Amniotic stem cell (primary cell): ENCODE data around the gene MAB21L3.
A peak's percentile ranks its signal among the peaks of the same experiment; 100 is the strongest.

Source experiments
- DNase-seq: peaks from one replicate; lab custom pipeline; 2025; lab: John Stamatoyannopoulos, UW

Gene MAB21L3

DNA sequence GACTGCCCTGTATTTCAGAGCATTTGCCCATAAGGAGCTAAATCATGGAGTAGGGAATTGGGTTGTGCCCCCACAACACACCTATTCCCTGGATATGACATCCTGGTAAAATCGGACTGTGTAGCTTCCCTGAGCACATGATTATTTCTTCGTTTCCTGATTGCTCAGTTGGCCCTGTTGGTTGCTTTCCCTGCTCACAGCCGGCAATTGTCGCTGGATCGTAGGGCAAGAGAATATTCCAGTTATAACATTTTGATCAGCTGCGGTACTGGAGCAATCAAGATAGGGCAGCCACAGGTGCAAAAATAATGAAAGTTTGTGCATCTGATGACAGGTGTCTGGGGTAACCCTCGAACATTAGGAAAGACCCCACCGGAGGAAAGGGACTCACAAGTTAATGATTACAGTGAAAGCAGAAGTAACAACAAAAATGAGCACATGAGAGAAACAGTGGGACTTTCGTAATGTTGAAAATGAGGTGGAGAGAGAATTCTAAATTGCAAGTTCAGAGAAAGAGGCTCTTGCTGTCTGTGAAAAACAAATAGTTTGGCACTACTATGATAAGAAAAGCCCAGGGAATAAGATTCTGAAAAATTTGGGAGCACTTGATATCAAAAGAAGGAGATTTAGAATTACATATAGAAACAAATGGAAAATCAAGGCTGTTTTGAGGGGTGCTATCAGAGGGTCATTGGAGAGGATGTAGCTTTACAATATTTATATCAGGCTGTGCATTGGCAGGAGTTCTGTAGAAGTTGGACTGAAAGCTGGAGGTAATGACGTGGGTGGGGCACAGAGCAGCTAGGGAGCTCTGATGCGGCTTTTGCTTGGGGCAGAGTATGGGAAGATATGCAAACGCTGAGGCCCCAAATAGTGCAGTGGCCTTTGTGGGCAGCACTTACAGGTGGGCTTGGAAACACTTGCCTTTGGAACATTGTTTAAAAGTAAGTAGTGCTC, at the start of gene MAB21L3:
Gene MAB21L3, plus strand, starts transcription at position 833 of the 957 bp plus-strand sequence. CDS start 1,217 bp downstream, outside the sequence.
- no peak for DNase-seq

- DNase-seq = no peak
Observed at GRCh38 chr1:116062201-116062600, 49.0 kb upstream of the MAB21L3 start.

- DNase-seq = no peak
Observed at GRCh38 chr1:116064616-116065015, 46.6 kb upstream of the MAB21L3 start.

DNA sequence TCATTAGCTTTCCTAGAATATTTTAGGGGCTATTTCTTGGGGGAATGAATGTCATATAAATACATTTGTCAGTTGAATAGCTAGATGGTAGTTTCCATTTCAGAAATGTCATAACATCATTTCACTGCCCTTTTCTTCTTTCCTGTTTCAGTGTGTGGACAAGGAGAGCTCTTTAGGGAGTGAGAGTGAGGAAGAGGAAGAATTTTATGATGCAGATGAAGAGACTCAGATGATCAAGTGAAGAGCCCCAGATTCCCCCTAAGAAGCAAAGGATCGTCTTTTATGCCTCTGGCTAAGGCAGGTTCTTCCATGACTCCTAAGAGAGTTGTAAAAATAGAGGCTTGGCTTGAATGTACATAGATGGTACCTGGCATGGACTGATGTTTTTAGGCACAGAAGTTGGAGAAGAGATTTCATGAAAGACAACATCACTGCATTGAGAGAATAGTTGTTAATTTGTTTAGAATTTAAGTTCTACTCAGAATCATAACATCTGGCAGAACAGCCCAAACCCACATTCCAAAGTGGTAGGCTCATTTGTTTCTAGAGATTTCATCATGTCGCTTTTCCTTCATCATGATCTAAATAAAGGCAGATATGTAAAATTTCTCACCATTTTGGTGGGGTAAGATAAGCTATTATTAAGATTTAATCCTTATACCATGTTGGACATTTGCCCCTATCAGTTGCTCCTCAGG, 44.2 kb upstream of the MAB21L3 start:
- peak; percentile 54 for DNase-seq

- peak; percentile 72 for DNase-seq
Observed at GRCh38 chr1:116067566-116067890, 43.7 kb upstream of the MAB21L3 start.

DNA sequence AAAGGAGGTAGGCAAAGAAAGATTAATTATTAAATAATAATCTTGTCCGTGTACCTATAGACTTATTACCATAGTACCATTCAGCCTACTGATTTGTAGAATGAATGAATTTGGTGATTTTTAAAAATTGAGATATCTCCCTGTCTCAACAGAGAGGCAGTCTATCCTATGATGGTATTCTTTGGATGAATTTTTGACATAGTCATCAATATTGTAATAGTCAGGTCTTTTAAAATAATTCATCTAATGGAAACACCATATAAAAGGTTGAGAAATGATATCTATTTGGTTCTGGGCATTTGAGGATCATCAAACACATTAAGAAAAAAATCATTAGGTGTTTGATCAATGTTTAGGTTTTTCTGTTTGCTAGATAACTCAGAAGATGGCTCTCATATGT, 35.6 kb upstream of the MAB21L3 start:
- DNase-seq = no peak

- no peak for DNase-seq
Observed at GRCh38 chr1:116075990-116076389, 35.2 kb upstream of the MAB21L3 start.

DNA sequence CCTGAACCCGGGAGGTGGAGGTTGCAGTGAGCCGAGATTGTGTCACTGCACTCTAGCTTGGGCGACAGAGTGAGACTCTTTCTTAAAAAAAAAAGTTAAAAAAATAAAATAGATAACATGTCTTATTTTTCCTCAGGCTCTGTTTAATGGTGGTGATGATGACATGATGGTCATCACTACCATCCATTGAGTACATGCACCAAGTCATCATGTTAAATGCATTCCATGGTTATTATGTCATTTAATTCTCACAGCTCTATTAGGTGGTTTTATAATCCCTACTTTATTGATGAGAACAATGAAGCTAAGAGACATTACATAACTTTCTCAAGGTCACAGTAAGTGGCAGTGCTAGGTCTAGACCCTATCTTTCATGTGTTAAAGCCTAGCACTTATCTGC, 34.4 kb upstream of the MAB21L3 start:
- no peak for DNase-seq

- DNase-seq = no peak
Observed at GRCh38 chr1:116078699-116079223, 32.4 kb upstream of the MAB21L3 start.

DNA sequence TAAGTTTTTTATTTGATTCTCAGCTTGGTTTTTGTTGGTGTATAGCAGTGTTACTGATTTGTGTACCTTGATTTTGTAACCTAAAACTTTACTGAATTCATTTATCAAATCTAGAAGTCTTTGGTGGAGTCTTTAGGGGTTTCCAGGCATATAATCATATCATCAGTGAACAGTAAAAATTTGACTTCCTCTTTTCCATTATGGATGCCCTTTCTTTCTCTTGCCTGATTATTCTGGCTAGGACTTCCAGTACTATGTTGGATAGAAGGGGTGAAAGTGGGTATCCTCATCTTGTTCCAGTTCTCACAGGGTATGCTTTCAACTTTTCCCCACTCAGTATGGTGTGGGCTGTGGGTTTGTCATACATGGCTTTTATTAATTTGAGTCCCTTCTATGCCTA, 23.6 kb upstream of the MAB21L3 start:
- DNase-seq = no peak

DNA sequence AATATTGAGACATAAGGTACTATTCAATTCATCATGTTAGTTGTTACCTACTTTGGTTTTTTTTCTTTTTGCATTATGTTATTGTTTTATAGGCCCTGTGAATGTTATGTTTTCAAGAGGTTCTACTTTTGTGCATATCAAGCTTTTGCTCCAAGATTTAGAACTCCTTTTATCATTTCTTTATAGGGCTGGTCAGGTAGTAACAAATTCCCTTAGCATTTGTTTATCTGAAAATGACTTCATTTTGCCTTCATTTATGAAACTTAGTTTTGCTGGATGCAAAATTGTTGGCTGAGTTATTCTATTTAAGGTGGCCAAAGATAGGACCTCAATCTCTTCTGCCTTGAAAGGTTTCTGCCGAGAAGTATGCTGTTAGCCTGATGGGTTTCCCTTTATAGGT, 21.3 kb upstream of the MAB21L3 start:
- no peak for DNase-seq

- no peak for DNase-seq
Observed at GRCh38 chr1:116091083-116091482, 20.1 kb upstream of the MAB21L3 start.

GRCh38 chr1:116092752-116093489, 18.3 kb upstream of the MAB21L3 start:
- no peak for DNase-seq

DNA sequence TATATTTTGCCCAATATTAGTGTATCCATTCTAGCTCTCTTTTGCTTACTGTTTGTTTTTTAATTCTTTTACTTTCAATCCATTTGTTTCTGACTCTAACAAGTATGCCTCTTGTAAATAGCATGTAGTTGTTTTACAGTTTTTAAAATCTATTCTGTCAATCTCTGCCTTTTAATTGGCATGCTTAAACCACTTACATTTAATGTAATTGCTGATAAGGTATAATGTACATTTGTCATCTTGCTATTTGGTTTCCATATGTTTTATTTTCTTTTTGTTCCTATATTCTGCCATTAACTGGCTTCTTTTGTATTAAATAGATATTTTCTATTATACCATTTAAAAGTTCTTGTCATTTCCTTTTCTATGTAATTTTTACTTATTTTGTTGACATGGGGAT, 16.2 kb upstream of the MAB21L3 start:
- DNase-seq = no peak

DNA sequence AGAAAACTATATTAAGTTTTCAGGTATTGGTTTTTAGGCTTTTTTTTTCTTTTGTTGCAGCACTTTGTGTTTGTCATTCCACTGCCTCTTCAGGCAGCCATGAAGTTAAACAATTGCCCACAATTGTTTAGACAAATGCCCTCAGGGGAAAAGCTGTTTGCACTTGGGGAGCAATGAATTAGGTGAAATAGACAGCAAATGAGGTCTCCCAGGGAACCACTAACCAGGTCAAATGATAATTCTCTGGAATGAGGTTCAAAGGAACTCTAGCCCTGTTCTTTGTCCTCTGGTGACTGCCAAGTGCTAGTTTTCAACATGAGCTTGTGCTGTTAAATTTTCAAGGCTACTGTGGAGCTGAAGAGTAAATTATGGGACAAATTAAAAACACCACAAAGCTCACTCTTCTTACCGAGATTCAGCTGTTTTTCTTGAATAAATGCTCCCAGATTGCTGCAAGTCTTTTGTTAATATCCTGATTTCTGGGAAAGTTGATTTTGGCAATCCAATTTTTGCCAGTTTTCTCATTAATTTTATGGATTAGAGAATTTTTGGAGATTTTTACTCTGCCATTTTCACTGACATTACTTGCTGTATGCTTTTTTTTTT, 15.1 kb upstream of the MAB21L3 start:
- no peak for DNase-seq

DNA sequence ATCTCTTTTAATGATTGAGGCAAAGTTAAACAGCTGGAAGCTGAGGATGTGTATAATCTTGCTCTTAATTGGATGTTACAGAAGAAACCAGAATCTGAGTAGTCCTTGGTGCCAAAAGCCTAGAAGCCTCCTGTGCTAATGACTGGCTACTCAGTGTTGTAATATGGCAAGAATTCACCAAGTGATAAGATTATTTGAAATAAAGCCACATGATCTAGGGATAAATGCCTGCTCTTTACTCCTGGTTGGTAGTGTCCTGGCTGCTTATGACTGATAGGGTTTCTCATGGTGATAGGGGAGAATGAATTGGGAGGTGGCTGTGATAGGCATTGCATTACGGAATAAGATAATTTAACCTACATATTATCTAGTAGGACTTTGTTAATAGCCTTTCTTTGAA, 13.6 kb upstream of the MAB21L3 start:
- DNase-seq = no peak

- DNase-seq = no peak
Observed at GRCh38 chr1:116099379-116099778, 11.8 kb upstream of the MAB21L3 start.

DNA sequence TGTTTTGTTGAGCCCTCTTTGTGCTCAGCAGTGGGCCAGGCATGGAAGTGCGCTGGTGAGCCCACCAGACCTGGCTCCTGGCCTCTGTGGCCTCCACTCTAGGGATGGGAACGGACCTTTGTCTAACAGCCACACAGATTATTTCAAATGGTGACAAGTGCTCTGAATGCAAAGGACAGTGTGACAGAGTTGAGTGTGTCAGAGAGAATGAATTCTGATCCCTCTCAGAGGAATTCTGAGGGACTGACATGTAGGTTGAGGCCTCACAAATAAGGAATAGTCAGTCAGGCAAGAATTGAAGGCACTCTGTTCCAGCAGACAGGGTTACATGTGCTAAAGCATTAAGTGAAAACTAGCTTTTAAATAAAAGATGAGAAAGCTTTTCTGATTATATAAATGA, 11.3 kb upstream of the MAB21L3 start:
- DNase-seq = no peak

DNA sequence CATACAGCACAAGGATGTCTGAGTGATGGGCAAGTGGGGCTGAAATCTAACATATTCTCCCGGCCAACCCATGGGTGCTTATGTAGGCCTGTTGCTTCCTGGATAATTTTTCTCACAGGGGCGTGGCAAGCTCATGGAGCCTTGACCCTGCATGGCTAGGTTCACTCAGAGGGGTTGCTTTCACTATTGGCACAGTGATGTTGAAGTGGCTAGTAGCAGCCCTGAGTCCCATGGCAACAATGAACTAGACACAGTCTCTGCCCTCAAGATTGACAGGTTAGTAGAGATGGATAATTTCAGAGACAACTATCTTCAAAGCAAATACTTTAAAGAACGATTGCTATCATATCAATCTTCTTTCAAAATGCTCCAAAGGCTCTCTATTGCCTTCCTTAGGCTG, 6.5 kb upstream of the MAB21L3 start:
- no peak for DNase-seq

GRCh38 chr1:116105996-116106395, 5.2 kb upstream of the MAB21L3 start:
- no peak for DNase-seq

GRCh38 chr1:116106646-116107045, 4.6 kb upstream of the MAB21L3 start:
- no peak for DNase-seq

DNA sequence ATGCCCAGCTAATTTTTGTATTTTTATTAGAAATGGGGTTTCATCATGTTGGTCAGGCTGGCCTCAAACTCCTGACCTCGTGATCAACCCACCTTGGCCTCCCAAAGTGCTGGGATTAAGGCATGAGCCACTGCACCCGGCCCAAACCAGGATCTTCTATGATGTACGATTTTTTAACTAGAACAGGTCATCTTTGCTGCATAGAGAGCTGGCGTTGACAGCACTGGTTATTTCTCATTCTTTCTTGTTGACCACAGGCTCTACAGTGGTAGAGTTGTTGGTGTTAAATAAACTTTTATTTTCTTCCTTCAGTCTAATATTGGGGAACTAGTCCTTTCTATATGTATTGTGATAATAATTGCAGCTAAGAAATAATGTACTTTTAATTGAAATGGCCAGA, 3.8 kb upstream of the MAB21L3 start:
- DNase-seq = no peak
